GM23248 (cell line): ENCODE results near the gene CFAP91.

Experiments used
- EZH2 ChIP-seq: fragments of 200-600 bp; sonication (generic); IDR thresholded peaks from 2 replicates; pipeline ENCODE4 v1.6.1; 2018; ENCODE audit warnings: antibody characterized with exemption, mild to moderate bottlenecking; ENCODE audit not compliant: insufficient read depth, poor library complexity, severe bottlenecking
- EZH2phosphoT487 ChIP-seq: fragments of 200-600 bp; sonication (generic); IDR thresholded peaks from 2 replicates; pipeline ENCODE4 v1.6.1; 2018; ENCODE audit warnings: antibody characterized with exemption, moderate library complexity, mild to moderate bottlenecking, low read depth; ENCODE audit not compliant: insufficient read depth

GRCh38 chr3:119662604-119663373 lies 40.0 kb upstream of the CFAP91 start:
- TF ChIP-seq EZH2 (no peak), EZH2phosphoT487 (no peak)
